Neural cell (in vitro differentiated cells): ENCODE data around the gene DRICH1. TPM values are rescaled to one million over a fixed set of nuclear protein-coding genes. Genes with fewer than 3 reads are reported as not detected.

Experiments
- H2AFZ ChIP-seq: fragments of 200-600, 300-800 bp; sonication (generic), shearing (Covaris generic); 2 replicates; pipeline ENCODE4 v1.6.0; 2014; ENCODE audit warnings: low read depth, mild to moderate bottlenecking, antibody characterized with exemption, low read length, moderate library complexity
- H3F3A ChIP-seq: fragments of 200-600 bp; shearing (Covaris generic); 2 replicates; pipeline ENCODE4 v1.6.1; 2016; ENCODE audit warnings: mild to moderate bottlenecking, moderate library complexity, mixed read lengths, antibody characterized with exemption, low read length; ENCODE audit not compliant: insufficient read depth, poor library complexity, severe bottlenecking
- H3K27ac ChIP-seq: fragments of 200-600, 300-800 bp; sonication (generic), shearing (Covaris generic); 2 replicates; pipeline ENCODE4 v1.5.1; 2014; ENCODE audit warnings: mild to moderate bottlenecking, low read length, moderate library complexity
- H3K27me3 ChIP-seq: fragments of 300-800, 200-600 bp; sonication (generic), shearing (Covaris generic); 2 replicates; pipeline ENCODE4 v1.6.0; 2014; ENCODE audit warnings: mild to moderate bottlenecking, low read depth, low read length, moderate library complexity; ENCODE audit not compliant: insufficient read depth
- H3K36me3 ChIP-seq: fragments of 300-800, 200-600 bp; sonication (generic), shearing (Covaris generic); 2 replicates; pipeline ENCODE4 v1.5.1; 2014; ENCODE audit warnings: mild to moderate bottlenecking, antibody characterized with exemption, low read length, moderate library complexity; ENCODE audit not compliant: insufficient read depth
- H3K4me2 ChIP-seq: fragments of 300-800, 200-600 bp; sonication (generic), shearing (Covaris generic); 2 replicates; pipeline ENCODE4 v1.6.0; 2014; ENCODE audit warnings: mild to moderate bottlenecking, low read length
- H3K4me3 ChIP-seq: fragments of 300-800, 200-600 bp; sonication (generic), shearing (Covaris generic); 2 replicates; pipeline ENCODE4 v1.5.1; 2014; ENCODE audit warnings: mild to moderate bottlenecking, low read length, moderate library complexity
- H3K79me2 ChIP-seq: fragments of 200-600 bp; shearing (Covaris generic); replicated peaks from 2 replicates; pipeline ENCODE4 v1.6.0; 2014; ENCODE audit warnings: mild to moderate bottlenecking, low read length, moderate library complexity; ENCODE audit not compliant: insufficient read depth
- H3K9ac ChIP-seq: fragments of 300-800, 200-600 bp; sonication (generic), shearing (Covaris generic); 2 replicates; pipeline ENCODE4 v1.6.1; 2016; ENCODE audit warnings: mild to moderate bottlenecking, low read length, mixed read lengths
- H3K9me2 ChIP-seq: fragments of 200-600 bp; shearing (Covaris generic); 2 replicates; pipeline ENCODE4 v1.6.1; 2016; ENCODE audit warnings: mild to moderate bottlenecking, low read length, mixed read lengths; ENCODE audit not compliant: insufficient read depth
- H3K9me3 ChIP-seq: fragments of 200-600, 300-800 bp; sonication (generic), shearing (Covaris generic); 2 replicates; pipeline ENCODE4 v1.6.1; 2016; ENCODE audit warnings: mild to moderate bottlenecking, mixed run types, low read length, moderate library complexity, mixed read lengths
- H4K20me1 ChIP-seq: fragments of 200-600 bp; shearing (Covaris generic); 2 replicates; pipeline ENCODE4 v1.6.1; 2016; ENCODE audit warnings: mild to moderate bottlenecking, mixed run types; ENCODE audit not compliant: insufficient read depth
- EP300 ChIP-seq: fragments of 450-650 bp; conservative IDR thresholded peaks from 2 replicates; pipeline ENCODE4 v1.6.1; 2014; ENCODE audit warnings: antibody characterized with exemption, mild to moderate bottlenecking, moderate library complexity; ENCODE audit not compliant: poor library complexity, severe bottlenecking
- EZH2 ChIP-seq: fragments of 200-600, 300-800 bp; shearing (Covaris generic), sonication (generic); IDR thresholded peaks from 2 replicates; pipeline ENCODE4 v1.6.1; 2014; ENCODE audit warnings: antibody characterized with exemption, low read length, borderline replicate concordance, mild to moderate bottlenecking; ENCODE audit not compliant: insufficient read depth, poor library complexity, severe bottlenecking
- MXI1 ChIP-seq: fragments of 450-650 bp; conservative IDR thresholded peaks from 2 replicates; pipeline ENCODE4 v1.6.1; 2014; ENCODE audit warnings: antibody characterized with exemption, mild to moderate bottlenecking; ENCODE audit not compliant: poor library complexity, severe bottlenecking
- POLR2AphosphoS5 ChIP-seq: IDR thresholded peaks from 2 replicates; pipeline ENCODE4 v1.6.1; 2012
- RAD21 ChIP-seq: fragments of 450-650 bp; conservative IDR thresholded peaks from 2 replicates; pipeline ENCODE4 v1.6.1; 2014; ENCODE audit warnings: antibody characterized with exemption, mild to moderate bottlenecking, moderate library complexity
- SMC3 ChIP-seq: fragments of 450-650 bp; conservative IDR thresholded peaks from 2 replicates; pipeline ENCODE4 v1.6.1; 2014; ENCODE audit warnings: antibody characterized with exemption, mild to moderate bottlenecking, moderate library complexity; ENCODE audit not compliant: poor library complexity
- TAF1 ChIP-seq: IDR thresholded peaks from 2 replicates; pipeline ENCODE4 v1.6.1; 2012; ENCODE audit warnings: low read depth
- polyA minus RNA-seq: library from RNA; depleted of rRNA, polyadenylated mRNA; stranded (reverse); fragments of >200 nt; gene quantifications from 2 replicates; pipeline ENCODE4 v1.2.3, GENCODE V29; 2014
- polyA plus RNA-seq: library from polyadenylated mRNA; depleted of rRNA; stranded (reverse); fragments of >200 nt; gene quantifications from 2 replicates; pipeline ENCODE4 v1.2.3, GENCODE V29; 2014
- TF ChIP-seq, protein P1 (sequence below): fragments of 450-650 bp; IDR thresholded peaks from 2 replicates; pipeline ENCODE4 v1.5.1; 2014; ENCODE audit warnings: antibody characterized with exemption, mild to moderate bottlenecking, moderate library complexity; ENCODE audit not compliant: poor library complexity, severe bottlenecking
- TF ChIP-seq, protein P2 (sequence below): IDR thresholded peaks from 2 replicates; pipeline ENCODE4 v1.6.1; 2012; ENCODE audit warnings: borderline replicate concordance

DRICH1 gene
- polyA plus RNA-seq (0.48 and 1.6 TPM in 2 replicates), polyA minus RNA-seq (0.49 and 0.81 TPM in 2 replicates)

DNA sequence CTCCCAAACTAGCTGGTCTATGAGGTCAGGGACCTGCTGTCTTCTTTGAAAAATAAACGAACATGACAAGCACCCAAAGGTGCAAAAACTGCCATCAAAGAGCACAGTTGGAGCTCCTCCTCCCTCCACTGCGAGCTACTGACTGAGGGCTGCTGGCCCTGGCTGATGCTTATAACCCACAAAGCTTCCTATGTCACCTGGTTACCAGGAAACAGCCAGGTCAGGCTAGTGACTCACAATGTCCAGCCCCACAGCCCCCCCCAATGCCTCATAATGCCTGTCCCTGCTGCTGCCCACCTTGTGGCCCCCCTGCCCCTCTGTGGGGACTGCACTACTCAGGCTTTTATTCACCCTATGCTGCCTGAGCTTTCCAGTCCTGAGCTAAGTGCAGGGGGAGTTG is at the start of gene DRICH1:
Gene DRICH1 (minus strand): TSS at position 144 of the 400 bp plus-strand sequence. CDS start 298 bp downstream, outside the sequence.
- no peak within 1 kb of the TSS for H3K4me3 ChIP-seq
- no peaks in the 10 kb centered on the region for H3F3A ChIP-seq
- no peaks in the 10 kb centered on the region for H3K79me2 ChIP-seq
- no peak within 1 kb of the TSS for H3K27ac ChIP-seq
- H3K27me3 ChIP-seq, result no peaks in the 10 kb centered on the region
- H3K4me2 ChIP-seq, result no peak within 1 kb of the TSS
- TF ChIP-seq POLR2AphosphoS5, result no peak
- no peak for TF ChIP-seq TAF1
- no peak for TF ChIP-seq RAD21
- TF ChIP-seq SMC3, result no peak
- TF ChIP-seq EZH2, result no peak
- TF ChIP-seq EP300, result no peak
- TF ChIP-seq, protein P1, sequence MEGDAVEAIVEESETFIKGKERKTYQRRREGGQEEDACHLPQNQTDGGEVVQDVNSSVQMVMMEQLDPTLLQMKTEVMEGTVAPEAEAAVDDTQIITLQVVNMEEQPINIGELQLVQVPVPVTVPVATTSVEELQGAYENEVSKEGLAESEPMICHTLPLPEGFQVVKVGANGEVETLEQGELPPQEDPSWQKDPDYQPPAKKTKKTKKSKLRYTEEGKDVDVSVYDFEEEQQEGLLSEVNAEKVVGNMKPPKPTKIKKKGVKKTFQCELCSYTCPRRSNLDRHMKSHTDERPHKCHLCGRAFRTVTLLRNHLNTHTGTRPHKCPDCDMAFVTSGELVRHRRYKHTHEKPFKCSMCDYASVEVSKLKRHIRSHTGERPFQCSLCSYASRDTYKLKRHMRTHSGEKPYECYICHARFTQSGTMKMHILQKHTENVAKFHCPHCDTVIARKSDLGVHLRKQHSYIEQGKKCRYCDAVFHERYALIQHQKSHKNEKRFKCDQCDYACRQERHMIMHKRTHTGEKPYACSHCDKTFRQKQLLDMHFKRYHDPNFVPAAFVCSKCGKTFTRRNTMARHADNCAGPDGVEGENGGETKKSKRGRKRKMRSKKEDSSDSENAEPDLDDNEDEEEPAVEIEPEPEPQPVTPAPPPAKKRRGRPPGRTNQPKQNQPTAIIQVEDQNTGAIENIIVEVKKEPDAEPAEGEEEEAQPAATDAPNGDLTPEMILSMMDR, result no peak
- TF ChIP-seq, protein P2, sequence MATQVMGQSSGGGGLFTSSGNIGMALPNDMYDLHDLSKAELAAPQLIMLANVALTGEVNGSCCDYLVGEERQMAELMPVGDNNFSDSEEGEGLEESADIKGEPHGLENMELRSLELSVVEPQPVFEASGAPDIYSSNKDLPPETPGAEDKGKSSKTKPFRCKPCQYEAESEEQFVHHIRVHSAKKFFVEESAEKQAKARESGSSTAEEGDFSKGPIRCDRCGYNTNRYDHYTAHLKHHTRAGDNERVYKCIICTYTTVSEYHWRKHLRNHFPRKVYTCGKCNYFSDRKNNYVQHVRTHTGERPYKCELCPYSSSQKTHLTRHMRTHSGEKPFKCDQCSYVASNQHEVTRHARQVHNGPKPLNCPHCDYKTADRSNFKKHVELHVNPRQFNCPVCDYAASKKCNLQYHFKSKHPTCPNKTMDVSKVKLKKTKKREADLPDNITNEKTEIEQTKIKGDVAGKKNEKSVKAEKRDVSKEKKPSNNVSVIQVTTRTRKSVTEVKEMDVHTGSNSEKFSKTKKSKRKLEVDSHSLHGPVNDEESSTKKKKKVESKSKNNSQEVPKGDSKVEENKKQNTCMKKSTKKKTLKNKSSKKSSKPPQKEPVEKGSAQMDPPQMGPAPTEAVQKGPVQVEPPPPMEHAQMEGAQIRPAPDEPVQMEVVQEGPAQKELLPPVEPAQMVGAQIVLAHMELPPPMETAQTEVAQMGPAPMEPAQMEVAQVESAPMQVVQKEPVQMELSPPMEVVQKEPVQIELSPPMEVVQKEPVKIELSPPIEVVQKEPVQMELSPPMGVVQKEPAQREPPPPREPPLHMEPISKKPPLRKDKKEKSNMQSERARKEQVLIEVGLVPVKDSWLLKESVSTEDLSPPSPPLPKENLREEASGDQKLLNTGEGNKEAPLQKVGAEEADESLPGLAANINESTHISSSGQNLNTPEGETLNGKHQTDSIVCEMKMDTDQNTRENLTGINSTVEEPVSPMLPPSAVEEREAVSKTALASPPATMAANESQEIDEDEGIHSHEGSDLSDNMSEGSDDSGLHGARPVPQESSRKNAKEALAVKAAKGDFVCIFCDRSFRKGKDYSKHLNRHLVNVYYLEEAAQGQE, result no peak
- no peak for TF ChIP-seq MXI1
- H4K20me1 ChIP-seq, result no peaks in the 10 kb centered on the region
- H3K36me3 ChIP-seq, result no peaks in the 10 kb centered on the region
- H3K9ac ChIP-seq, result no peak within 1 kb of the TSS
- H3K9me2 ChIP-seq, result no peaks in the 10 kb centered on the region
- no peak within 1 kb of the TSS for H2AFZ ChIP-seq
- no peaks in the 10 kb centered on the region for H3K9me3 ChIP-seq

- Histone ChIP-seq H3K27ac (no peak overlapping the region), H4K20me1 (no peaks in the 10 kb centered on the region), H2AFZ (no peak overlapping the region), H3K4me3 (no peak overlapping the region), H3K79me2 (no peaks in the 10 kb centered on the region), H3F3A (no peaks in the 10 kb centered on the region), H3K27me3 (no peaks in the 10 kb centered on the region), H3K9ac (no peak overlapping the region), H3K9me3 (no peaks in the 10 kb centered on the region), H3K36me3 (no peaks in the 10 kb centered on the region), H3K9me2 (no peaks in the 10 kb centered on the region), H3K4me2 (no peak overlapping the region)
- no peak for TF ChIP-seq TAF1
Measured at GRCh38 chr22:23681026-23681809, 49.1 kb upstream of the DRICH1 start.
